IMR-90 (cell line): ENCODE results near the gene KRT73.

Experiments used
- MAZ ChIP-seq: IDR thresholded peaks from 2 replicates; pipeline ENCODE4 v1.6.1; 2012; ENCODE audit warnings: low read depth, mild to moderate bottlenecking, low read length, improper control_type of control experiment, moderate library complexity, borderline replicate concordance
- POLR2A ChIP-seq: IDR thresholded peaks from 2 replicates; pipeline ENCODE4 v1.6.1; 2012; ENCODE audit warnings: mild to moderate bottlenecking, low read depth, low read length
- RFX5 ChIP-seq: IDR thresholded peaks from 2 replicates; pipeline ENCODE4 v1.8.0; 2012; ENCODE audit warnings: low read depth, mild to moderate bottlenecking, low read length, moderate library complexity
- USF2 ChIP-seq: fragments of 150-350 bp; IDR thresholded peaks from 2 replicates; pipeline ENCODE4 v1.6.1; 2017; ENCODE audit warnings: mild to moderate bottlenecking, antibody characterized with exemption, low read length, low read depth
- TF ChIP-seq, protein P1 (sequence below): conservative IDR thresholded peaks from 2 replicates; pipeline ENCODE4 v1.5.1; 2012; ENCODE audit warnings: mild to moderate bottlenecking, low read depth, low read length, improper control_type of control experiment

DNA sequence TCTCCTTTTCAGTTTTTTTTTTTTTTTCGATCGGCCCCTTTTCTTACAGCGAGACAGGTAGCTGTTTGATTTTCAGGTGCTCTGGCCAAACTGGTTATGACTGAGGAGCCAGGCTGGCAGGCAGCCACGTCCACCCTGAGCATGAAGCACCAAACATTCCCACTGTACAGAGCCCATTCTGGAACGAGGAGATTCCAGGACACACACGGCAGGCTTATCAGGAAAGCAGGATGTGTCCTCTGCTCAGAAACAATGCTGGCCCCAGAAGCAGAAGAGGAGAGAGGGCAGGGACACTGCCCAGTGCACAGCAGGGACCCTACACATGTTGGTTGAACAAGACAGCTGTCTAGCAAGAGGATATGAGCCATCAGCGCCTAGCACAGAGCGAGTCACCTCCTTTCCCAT is 37.4 kb upstream of the KRT73 start:
- TF ChIP-seq RFX5 (no peak), POLR2A (no peak), MAZ (no peak), USF2 (no peak)
- TF ChIP-seq, protein P1, sequence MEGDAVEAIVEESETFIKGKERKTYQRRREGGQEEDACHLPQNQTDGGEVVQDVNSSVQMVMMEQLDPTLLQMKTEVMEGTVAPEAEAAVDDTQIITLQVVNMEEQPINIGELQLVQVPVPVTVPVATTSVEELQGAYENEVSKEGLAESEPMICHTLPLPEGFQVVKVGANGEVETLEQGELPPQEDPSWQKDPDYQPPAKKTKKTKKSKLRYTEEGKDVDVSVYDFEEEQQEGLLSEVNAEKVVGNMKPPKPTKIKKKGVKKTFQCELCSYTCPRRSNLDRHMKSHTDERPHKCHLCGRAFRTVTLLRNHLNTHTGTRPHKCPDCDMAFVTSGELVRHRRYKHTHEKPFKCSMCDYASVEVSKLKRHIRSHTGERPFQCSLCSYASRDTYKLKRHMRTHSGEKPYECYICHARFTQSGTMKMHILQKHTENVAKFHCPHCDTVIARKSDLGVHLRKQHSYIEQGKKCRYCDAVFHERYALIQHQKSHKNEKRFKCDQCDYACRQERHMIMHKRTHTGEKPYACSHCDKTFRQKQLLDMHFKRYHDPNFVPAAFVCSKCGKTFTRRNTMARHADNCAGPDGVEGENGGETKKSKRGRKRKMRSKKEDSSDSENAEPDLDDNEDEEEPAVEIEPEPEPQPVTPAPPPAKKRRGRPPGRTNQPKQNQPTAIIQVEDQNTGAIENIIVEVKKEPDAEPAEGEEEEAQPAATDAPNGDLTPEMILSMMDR: no peak
